Neural crest cell (in vitro differentiated cells): ENCODE measurements around the gene CARD8. TPM values are rescaled to one million over a fixed set of nuclear protein-coding genes. Genes with fewer than 3 reads are reported as not detected.

ENCODE experiments used
- DNase-seq: peaks from one replicate; pipeline ENCODE4 v3.0.0; 2021; ENCODE audit warnings: low read depth, mixed read lengths, low spot score
- H3K27ac Mint-ChIP-seq: one replicate; pipeline ENCODE4 v1.8.0; 2021; ENCODE audit warnings: mild to moderate bottlenecking, mixed read lengths; ENCODE audit not compliant: unreplicated experiment
- H3K27me3 Mint-ChIP-seq: 2 replicates; pipeline ENCODE4 v1.8.0; 2021; ENCODE audit warnings: low read depth, mild to moderate bottlenecking, mixed read lengths
- H3K36me3 Mint-ChIP-seq: 2 replicates; pipeline ENCODE4 v1.8.0; 2021; ENCODE audit warnings: low read depth, mild to moderate bottlenecking, mixed read lengths
- H3K4me1 Mint-ChIP-seq: 2 replicates; pipeline ENCODE4 v1.8.0; 2021; ENCODE audit warnings: mixed read lengths
- H3K4me3 Mint-ChIP-seq: one replicate; pipeline ENCODE4 v1.8.0; 2021; ENCODE audit warnings: mild to moderate bottlenecking, mixed read lengths
- H3K9me3 Mint-ChIP-seq: 2 replicates; pipeline ENCODE4 v1.8.0; 2021; ENCODE audit warnings: mixed read lengths
- CTCF ChIP-seq: fragments of 200-600 bp; sonication (generic); conservative IDR thresholded peaks from 2 replicates; pipeline ENCODE4 v1.5.0; 2021; ENCODE audit warnings: antibody characterized with exemption, mild to moderate bottlenecking
- total RNA-seq: library from RNA; stranded (reverse); gene quantifications from 2 replicates; pipeline ENCODE4 v1.2.1, GENCODE V29; 2021

The CARD8 gene
- total RNA-seq, 1 donor from 2014 or later = 65.8 TPM

DNA sequence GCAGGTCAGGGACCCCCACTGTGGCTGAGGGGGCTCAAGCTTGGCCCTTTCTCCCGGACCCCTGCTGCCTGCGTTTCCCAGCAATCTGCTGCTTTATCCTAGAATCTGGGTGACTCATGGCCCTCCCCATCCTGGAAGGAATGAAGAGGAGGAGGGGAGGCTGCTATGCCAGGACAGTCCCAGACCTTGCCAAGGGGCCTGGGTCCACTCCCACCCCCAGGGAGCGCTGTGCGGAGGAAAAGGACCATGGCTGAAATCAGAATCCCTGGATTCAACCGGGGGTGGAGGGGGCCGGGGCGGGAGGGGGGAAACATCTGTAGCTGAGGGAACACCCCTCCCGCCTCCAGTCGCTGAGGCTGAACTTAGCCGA lies 34.7 kb upstream of the CARD8 start:
- H3K4me1 Mint-ChIP-seq = peaks cover 8% of the 10 kb centered on the region
- TF ChIP-seq CTCF = no peak
- DNase-seq = peak; percentile 42
- no peaks in the 10 kb centered on the region for H3K9me3 Mint-ChIP-seq
- H3K27me3 Mint-ChIP-seq = peaks cover 8% of the 10 kb centered on the region
- no peak overlapping the region for H3K4me3 Mint-ChIP-seq
- H3K36me3 Mint-ChIP-seq = peaks cover 24% of the 10 kb centered on the region
- no peak overlapping the region for H3K27ac Mint-ChIP-seq

DNA sequence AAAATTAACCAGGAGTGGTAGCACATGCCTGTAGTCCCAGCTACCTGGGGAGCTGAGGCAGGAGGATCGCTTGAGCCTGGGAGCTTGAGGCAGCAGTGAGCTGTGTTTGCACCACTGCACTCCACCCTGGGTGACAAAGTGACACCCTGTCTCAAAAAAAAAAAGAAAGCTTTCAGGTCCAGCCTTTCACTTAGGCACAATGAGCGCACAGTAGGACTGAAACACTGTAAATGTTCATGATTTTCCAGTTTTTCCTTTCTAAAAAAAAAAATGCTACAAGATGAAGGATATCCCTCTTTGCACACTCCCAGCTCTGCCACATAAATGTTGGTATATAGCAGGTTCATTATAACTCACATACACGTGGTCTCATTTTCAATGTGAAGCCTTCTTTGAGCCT lies 32.0 kb upstream of the CARD8 start:
- Mint-ChIP-seq H3K27ac (no peak overlapping the region), H3K4me1 (peaks cover 13% of the 10 kb centered on the region), H3K27me3 (peaks cover 8% of the 10 kb centered on the region), H3K36me3 (peaks cover 47% of the 10 kb centered on the region), H3K9me3 (no peaks in the 10 kb centered on the region), H3K4me3 (no peak overlapping the region)
- DNase-seq = no peak
- TF ChIP-seq CTCF = no peak

DNA sequence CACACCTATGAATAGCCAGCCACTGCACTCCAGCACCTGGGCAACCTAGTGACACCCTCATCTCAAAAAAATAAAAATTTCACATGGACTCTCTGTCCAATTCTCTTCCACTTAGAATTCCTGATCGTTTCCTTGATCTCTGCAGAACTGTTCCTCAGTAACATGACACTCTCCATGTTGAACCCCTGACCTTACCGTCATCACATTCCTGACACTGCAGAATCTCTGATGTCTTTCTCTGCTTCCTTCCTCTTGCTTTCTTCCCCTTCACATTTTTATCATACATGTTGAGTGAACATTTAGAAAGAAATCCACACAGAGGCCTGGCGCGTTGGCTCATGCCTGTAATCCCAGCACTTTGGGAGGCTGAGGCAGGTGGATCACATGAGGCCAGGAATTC lies 29.2 kb upstream of the CARD8 start:
- no peak overlapping the region for H3K27ac Mint-ChIP-seq
- no peak overlapping the region for H3K4me3 Mint-ChIP-seq
- no peaks in the 10 kb centered on the region for H3K27me3 Mint-ChIP-seq
- H3K4me1 Mint-ChIP-seq = peaks cover 5% of the 10 kb centered on the region
- H3K9me3 Mint-ChIP-seq = no peaks in the 10 kb centered on the region
- TF ChIP-seq CTCF = no peak
- H3K36me3 Mint-ChIP-seq = peaks cover 51% of the 10 kb centered on the region
- DNase-seq = no peak

DNA sequence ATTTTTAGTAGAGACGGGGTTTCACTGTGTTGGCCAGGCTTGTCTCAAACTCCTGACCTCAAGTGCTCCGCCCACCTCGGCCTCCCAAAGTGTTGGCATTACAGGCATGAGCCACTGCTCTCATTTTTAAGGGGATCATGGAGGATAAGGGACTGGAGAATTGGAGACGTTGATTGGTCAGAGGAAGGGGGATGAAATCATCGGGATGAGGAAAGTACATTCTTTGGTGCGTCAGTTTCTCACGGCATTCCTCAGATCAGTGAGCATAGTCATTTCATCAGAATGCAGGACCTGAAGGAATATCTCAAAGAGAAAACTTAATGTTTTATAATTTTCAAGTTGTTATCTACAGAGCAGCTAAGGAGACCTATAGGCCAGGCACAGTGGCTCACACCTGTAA lies 28.2 kb upstream of the CARD8 start:
- TF ChIP-seq CTCF = no peak
- no peaks in the 10 kb centered on the region for H3K9me3 Mint-ChIP-seq

DNA sequence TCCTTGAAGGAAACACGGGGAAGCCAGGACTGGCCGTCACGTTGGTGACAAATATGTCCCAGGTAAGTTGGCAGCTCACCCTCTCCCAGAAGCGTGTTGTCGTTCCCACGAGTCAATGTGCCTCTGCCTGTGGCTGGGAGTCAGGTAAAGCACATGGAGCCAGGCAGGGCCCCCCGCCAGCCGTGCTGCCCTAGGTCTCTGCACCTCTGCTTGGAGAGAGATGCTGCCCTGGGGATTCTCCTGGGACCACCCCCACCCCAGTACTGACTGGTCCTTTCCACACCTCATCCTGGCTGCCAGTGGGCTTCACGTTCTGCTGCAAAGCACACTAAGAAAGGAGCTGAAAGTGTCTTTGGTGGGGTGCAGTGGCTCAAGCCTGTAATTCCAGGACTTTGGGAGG lies 24.0 kb upstream of the CARD8 start:
- Mint-ChIP-seq H3K36me3 (peaks cover 29% of the 10 kb centered on the region), H3K27ac (no peak overlapping the region), H3K4me3 (no peak overlapping the region), H3K4me1 (peaks cover 14% of the 10 kb centered on the region), H3K9me3 (no peaks in the 10 kb centered on the region), H3K27me3 (no peaks in the 10 kb centered on the region)
- TF ChIP-seq CTCF = no peak
- DNase-seq = no peak

More for the DNA sequence above, 28.2 kb upstream of the CARD8 start:
- Mint-ChIP-seq H3K4me1 (peaks cover 5% of the 10 kb centered on the region), H3K36me3 (peaks cover 47% of the 10 kb centered on the region), H3K27me3 (no peaks in the 10 kb centered on the region), H3K4me3 (no peak overlapping the region), H3K27ac (no peak overlapping the region)
- no peak for DNase-seq

DNA sequence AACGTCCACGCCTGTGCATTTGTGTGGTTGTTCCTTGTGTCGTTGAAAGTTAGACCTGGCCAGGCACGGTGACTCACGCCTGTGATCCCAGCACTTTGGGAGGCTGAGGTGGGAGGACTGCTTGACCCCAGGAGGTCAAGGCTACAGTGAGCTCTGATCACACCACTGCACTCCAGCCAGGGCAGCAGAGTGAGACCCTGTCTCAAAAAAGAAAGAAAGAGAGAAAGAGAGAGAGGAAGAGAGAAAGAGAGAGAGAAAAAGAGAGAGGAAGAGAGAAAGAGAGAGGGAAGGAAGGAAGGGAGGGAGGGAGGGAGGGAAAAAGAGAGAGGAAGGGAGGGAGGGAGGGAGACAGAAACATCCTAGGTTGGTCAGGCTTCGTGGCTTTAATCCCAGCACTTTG lies 19.2 kb upstream of the CARD8 start:
- Mint-ChIP-seq H3K4me3 (peak overlapping the region; percentile 31), H3K36me3 (peaks cover 8% of the 10 kb centered on the region), H3K9me3 (no peaks in the 10 kb centered on the region), H3K27me3 (no peaks in the 10 kb centered on the region), H3K4me1 (peaks cover 34% of the 10 kb centered on the region), H3K27ac (no peak overlapping the region)
- no peak for TF ChIP-seq CTCF
- DNase-seq = no peak
